Naive thymus-derived CD4-positive, alpha-beta T cell (primary cell): Measurements from ENCODE around the gene TTC39C. TPM values are rescaled to one million over a fixed set of nuclear protein-coding genes. Genes with fewer than 3 reads are reported as not detected.

Experiments used
- ATAC-seq: fragments of 150-1000 bp; cut with Tn5 transposase; 2 replicates; pipeline ENCODE4 v1.10.0; 2021; ENCODE audit warnings: mild to moderate bottlenecking, moderate library complexity
- CTCF ChIA-PET: fragments of 350-600 bp; sonication (Branson Sonifier 250); formaldehyde crosslinking; loops from one replicate; lab custom pipeline; 2021; ENCODE audit warnings: antibody characterized with exemption; lab: Charles Lee
- POLR2A ChIA-PET: fragments of 350-600 bp; sonication (Branson Sonifier 250); formaldehyde crosslinking; loops from one replicate; lab custom pipeline; 2021; ENCODE audit warnings: antibody characterized with exemption, inconsistent platforms; lab: Charles Lee
- DNase-seq, 9 donors: peaks; one replicate each; pipeline versions ENCODE4 v3.0.0 to v3.0.0-alpha.2; 2020 to 2022; ENCODE audit warnings: mixed read lengths in 1 of 9
- H3K27ac ChIP-seq: one replicate; pipeline ENCODE4 v1.7.0; 2013; ENCODE audit warnings: mild to moderate bottlenecking, low read depth, low read length, moderate library complexity
- H3K27me3 ChIP-seq, 2 donors: one replicate each; pipeline ENCODE4 v1.7.0; 2013; ENCODE audit warnings: low read length in 2 of 2, mild to moderate bottlenecking in 2 of 2, moderate library complexity in 2 of 2; ENCODE audit not compliant: control insufficient read depth in 2 of 2, insufficient read depth in 2 of 2
- H3K36me3 ChIP-seq, 3 experiments: 1 replicate in 2 of 3; 2 replicates in 1 of 3; pipeline ENCODE4 v1.7.0; 2013; ENCODE audit warnings: low read length in 3 of 3, mild to moderate bottlenecking in 3 of 3, moderate library complexity in 1 of 3; ENCODE audit not compliant: insufficient read depth in 3 of 3, control insufficient read depth in 2 of 3
- H3K4me1 ChIP-seq, 2 donors: one replicate each; pipeline ENCODE4 v1.7.0; 2013; ENCODE audit warnings: low read length in 2 of 2, mild to moderate bottlenecking in 2 of 2, moderate library complexity in 1 of 2; ENCODE audit not compliant: control insufficient read depth in 2 of 2, insufficient read depth in 2 of 2
- H3K4me3 ChIP-seq: 2 replicates; pipeline ENCODE4 v1.7.0; 2013; ENCODE audit warnings: mild to moderate bottlenecking, low read length
- H3K9me3 ChIP-seq, 3 experiments: 1 replicate in 2 of 3; 2 replicates in 1 of 3; pipeline ENCODE4 v1.7.0; 2013; ENCODE audit warnings: low read length in 3 of 3; ENCODE audit not compliant: control insufficient read depth in 2 of 3
- H3K27ac Mint-ChIP-seq, 9 donors: one replicate each; pipeline ENCODE4 v1.8.0; 2020 to 2022; ENCODE audit warnings: mixed read lengths in 9 of 9, mild to moderate bottlenecking in 8 of 9, moderate library complexity in 5 of 9, inconsistent platforms in 2 of 9
- H3K27me3 Mint-ChIP-seq, 5 donors: one replicate each; pipeline ENCODE4 v1.8.0; 2021 to 2022; ENCODE audit warnings: mixed read lengths in 5 of 5, mild to moderate bottlenecking in 1 of 5
- H3K36me3 Mint-ChIP-seq, 5 donors: one replicate each; pipeline ENCODE4 v1.8.0; 2020 to 2022; ENCODE audit warnings: mixed read lengths in 5 of 5, mild to moderate bottlenecking in 3 of 5, inconsistent platforms in 1 of 5
- H3K4me1 Mint-ChIP-seq, 7 donors: one replicate each; pipeline ENCODE4 v1.8.0; 2020 to 2022; ENCODE audit warnings: mixed read lengths in 7 of 7, mild to moderate bottlenecking in 3 of 7, inconsistent platforms in 1 of 7
- H3K4me3 Mint-ChIP-seq, 10 donors: one replicate each; pipeline ENCODE4 v1.8.0; 2020 to 2022; ENCODE audit warnings: mild to moderate bottlenecking in 10 of 10, mixed read lengths in 10 of 10, moderate library complexity in 6 of 10, inconsistent platforms in 2 of 10
- H3K9me3 Mint-ChIP-seq, 11 donors: one replicate each; pipeline ENCODE4 v1.8.0; 2020 to 2022; ENCODE audit warnings: mixed read lengths in 11 of 11, mild to moderate bottlenecking in 4 of 11, inconsistent platforms in 1 of 11, moderate library complexity in 1 of 11
- intact Hi-C, 2 donors: fragments of 100-400 bp; cut with micrococcal nuclease; formaldehyde crosslinking; loops; one replicate each; pipeline ENCODE4 v1.15.1; 2023
- polyA plus RNA-seq, 2 donors: library from polyadenylated mRNA; unstranded; fragments of 300-500 nt; fragmentation: Illumina TruSeq; gene quantifications; one replicate each; pipeline ENCODE4 v1.2.3, GENCODE V29; 2021
- total RNA-seq, 6 experiments: library from RNA in 5 of 6; stranded (reverse) in 5 of 6; gene quantifications; 1 replicate in 5 of 6; 2 replicates in 1 of 6; pipeline ENCODE4 v1.2.3 and lab custom pipeline; 2021 to 2026

The TTC39C gene
- 10 to 100 TPM; 84.1 to 98.8 (median 91.4) TPM for total RNA-seq
- 10 to 100 TPM; 51.4 to 71.2 TPM for polyA plus RNA-seq
- 106 reads per million, percentile 85 among the genes with 10 or more reads in this experiment for total RNA-seq (lab: John Stamatoyannopoulos, UW)

DNA sequence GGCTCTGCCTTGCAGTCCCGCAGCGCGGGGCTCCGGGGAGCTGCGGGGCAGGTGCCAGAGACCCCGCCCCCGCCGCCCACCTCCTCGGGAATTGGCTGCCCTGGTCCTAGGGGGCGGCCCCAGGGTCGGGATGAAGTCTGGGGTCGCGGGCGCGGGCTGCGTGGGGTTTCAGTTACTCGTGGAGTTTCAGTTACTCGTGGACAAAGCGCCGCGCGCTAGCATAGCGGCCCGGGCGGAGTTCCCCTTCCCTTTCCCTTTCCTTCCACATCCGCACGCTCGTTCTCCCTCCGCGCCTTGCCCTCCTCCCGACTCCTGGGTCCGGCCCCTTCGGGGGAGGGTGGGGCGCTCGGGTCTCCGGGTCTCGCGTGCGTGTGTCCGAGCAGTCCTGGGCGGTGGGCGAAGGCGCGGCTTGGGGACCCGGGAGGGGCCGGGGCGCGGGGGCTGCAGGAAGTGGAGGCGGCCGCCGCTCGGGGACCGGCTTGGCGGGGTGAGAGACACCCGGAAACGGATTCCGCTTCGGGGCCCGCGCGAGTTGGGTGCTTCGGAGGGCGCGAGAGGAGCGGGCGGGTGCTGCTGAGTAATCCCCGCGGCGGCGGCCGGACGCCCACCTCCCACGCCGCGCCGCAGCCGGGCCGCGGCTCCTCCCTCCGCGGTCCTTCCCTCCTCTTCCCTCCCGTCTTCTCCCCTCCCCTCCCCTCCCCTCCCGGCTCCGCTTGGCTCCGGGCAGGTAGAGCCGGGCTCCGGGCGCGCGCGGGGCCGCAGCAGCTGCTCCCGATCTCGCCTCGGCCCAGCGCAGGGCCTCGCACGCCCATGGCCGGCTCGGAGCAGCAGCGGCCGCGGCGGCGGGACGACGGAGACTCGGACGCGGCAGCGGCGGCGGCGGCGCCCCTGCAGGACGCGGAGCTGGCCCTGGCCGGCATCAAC is at the start of gene TTC39C:
Gene TTC39C, plus strand, starts transcription at position 693 of the 924 bp plus-strand sequence. Its CDS starts 118 bp downstream, at position 811.
- peak; percentile 71 for ATAC-seq
- CTCF ChIA-PET, result no interaction called here

DNA sequence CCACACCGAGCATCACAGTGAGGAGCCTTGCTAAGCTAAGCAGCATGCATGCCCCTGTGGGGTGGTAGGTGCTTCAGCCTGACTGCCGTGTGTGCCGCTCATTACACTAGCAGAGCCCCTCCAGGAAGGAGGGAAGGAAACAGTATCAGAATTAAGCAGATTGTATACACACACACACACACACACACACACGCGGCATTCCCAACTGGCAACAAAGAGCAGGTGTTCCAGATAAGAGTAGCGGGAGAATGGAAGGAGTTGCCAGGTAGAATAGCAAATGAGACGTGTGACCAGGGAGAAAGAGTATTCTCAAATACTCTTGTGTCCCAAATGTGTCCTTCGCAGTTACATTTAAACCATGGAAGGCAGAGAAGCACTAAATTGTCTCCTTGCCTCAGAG is 47.6 kb upstream of the TTC39C start:
- intact Hi-C loops, result no loop called here
- Mint-ChIP-seq H3K4me1 (peaks cover 43 to 76% (median 73%) of the 10 kb centered on the region in 7 donors), H3K27ac (peak overlapping the region in 6 of 9 donors; percentile 14 to 90 (median 74)), H3K9me3 (peaks cover 0 to 3% (median 0%) of the 10 kb centered on the region in 11 donors), H3K27me3 (no peaks in the 10 kb centered on the region), H3K4me3 (peak overlapping the region in 5 of 10 donors; percentile 29 to 80 (median 44)), H3K36me3 (peaks cover 0 to 8% (median 0%) of the 10 kb centered on the region in 5 donors)
- Histone ChIP-seq H3K9me3 (no peaks in the 10 kb centered on the region), H3K36me3 (no peaks in the 10 kb centered on the region), H3K27me3 (no peaks in the 10 kb centered on the region), H3K27ac (no peak overlapping the region), H3K4me1 (peaks cover 43 to 64% of the 10 kb centered on the region in 2 donors), H3K4me3 (no peak overlapping the region)
- POLR2A ChIA-PET, result interaction anchor here (0.6 to 4.1 kb wide), 3 partner anchors 45 to 155 kb away, joined by 4 to 33 read pairs (median 4); no protein-coding TSS in a partner anchor
- DNase-seq, result no peak
- CTCF ChIA-PET, result interaction anchor here (1.0 kb wide), 1 partner anchor 44 kb away, joined by 4 read pairs; no protein-coding TSS in a partner anchor
- ATAC-seq, result no peak

More for the DNA sequence above, at the start of gene TTC39C:
- DNase-seq, result peak; percentile 60 to 90 (median 74)
- peak within 1 kb of the TSS; percentile 92 to 98 (median 95) for H3K27ac Mint-ChIP-seq
- Histone ChIP-seq H3K9me3 (no peaks in the 10 kb centered on the region), H3K4me1 (peaks cover 72 to 80% of the 10 kb centered on the region in 2 donors), H3K27me3 (no peaks in the 10 kb centered on the region), H3K27ac (peak within 1 kb of the TSS; percentile 84), H3K4me3 (peak within 1 kb of the TSS; percentile 86), H3K36me3 (peaks cover 0 to 5% (median 0%) of the 10 kb centered on the region in 3 experiments)
- POLR2A ChIA-PET, result interaction anchor here (1.2 to 4.9 kb wide), 8 partner anchors 15 to 81 kb away, joined by 3 to 33 read pairs (median 4); no protein-coding TSS in a partner anchor
- H3K4me1 Mint-ChIP-seq, result peaks cover 58 to 84% (median 72%) of the 10 kb centered on the region in 7 donors
- H3K36me3 Mint-ChIP-seq, result peaks cover 0 to 24% (median 0%) of the 10 kb centered on the region in 5 donors
- peak within 1 kb of the TSS; percentile 93 to 100 (median 98) for H3K4me3 Mint-ChIP-seq
- H3K27me3 Mint-ChIP-seq, result no peaks in the 10 kb centered on the region
- intact Hi-C loops, result loop anchor here (1.0 to 10.0 kb wide), 6 partner anchors 44 to 950 kb away; no protein-coding TSS in a partner anchor
- no peaks in the 10 kb centered on the region for H3K9me3 Mint-ChIP-seq

DNA sequence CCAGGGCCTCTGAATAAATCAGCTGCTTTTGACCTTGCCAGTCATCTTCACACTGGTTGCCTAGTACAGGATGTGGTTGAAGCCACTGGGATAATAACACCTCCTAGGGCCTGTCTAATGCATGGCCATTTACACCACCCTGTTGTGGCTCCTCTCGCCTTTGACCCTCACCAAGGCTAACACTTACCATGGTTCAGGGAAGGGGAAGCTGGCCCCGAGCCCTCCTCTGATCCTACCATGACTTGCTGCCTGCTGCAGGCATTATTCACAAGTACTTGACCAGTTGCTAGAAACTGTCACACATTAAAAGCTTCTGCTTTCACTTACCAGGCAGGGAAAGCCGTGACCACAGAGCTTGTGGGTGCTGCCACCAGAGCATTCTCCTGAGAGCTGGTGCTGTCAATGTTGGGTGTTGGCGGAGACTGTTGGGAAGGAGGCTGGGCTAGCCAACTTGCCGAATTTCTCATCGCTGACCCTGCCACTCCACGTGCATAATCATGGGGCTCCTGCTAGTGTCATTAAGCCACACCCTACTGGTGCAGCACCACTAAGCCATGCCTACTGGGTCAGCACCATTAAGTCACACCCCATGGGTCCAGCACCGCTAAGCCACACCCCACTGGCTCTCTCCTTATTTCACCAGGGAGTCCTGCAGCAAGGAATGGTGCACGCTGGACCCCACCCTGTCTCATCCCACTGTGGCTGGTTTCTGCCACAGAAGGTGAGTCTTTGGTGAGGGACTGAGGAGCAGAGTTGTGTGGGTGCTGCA is 47.0 kb upstream of the TTC39C start:
- Histone ChIP-seq H3K4me3 (no peak overlapping the region), H3K9me3 (no peaks in the 10 kb centered on the region), H3K36me3 (no peaks in the 10 kb centered on the region), H3K4me1 (peaks cover 43 to 70% of the 10 kb centered on the region in 2 donors), H3K27ac (no peak overlapping the region), H3K27me3 (no peaks in the 10 kb centered on the region)
- peak overlapping the region in 7 of 9 donors; percentile 30 to 91 (median 86) for H3K27ac Mint-ChIP-seq
- peaks cover 43 to 82% (median 79%) of the 10 kb centered on the region in 7 donors for H3K4me1 Mint-ChIP-seq
- DNase-seq, result no peak
- peak; percentile 58 for ATAC-seq
- no peaks in the 10 kb centered on the region for H3K27me3 Mint-ChIP-seq
- CTCF ChIA-PET, result interaction anchor here (1.0 to 1.4 kb wide), 2 partner anchors 11 to 43 kb away, joined by 3 to 4 read pairs; no protein-coding TSS in a partner anchor
- H3K36me3 Mint-ChIP-seq, result peaks cover 0 to 8% (median 0%) of the 10 kb centered on the region in 5 donors
- H3K9me3 Mint-ChIP-seq, result peaks cover 0 to 3% (median 0%) of the 10 kb centered on the region in 11 donors
- intact Hi-C loops, result no loop called here
- POLR2A ChIA-PET, result interaction anchor here (1.0 to 4.1 kb wide), 3 partner anchors 33 to 155 kb away, joined by 3 to 33 read pairs (median 4); no protein-coding TSS in a partner anchor
- H3K4me3 Mint-ChIP-seq, result peak overlapping the region in 5 of 10 donors; percentile 4 to 80 (median 29)

DNA sequence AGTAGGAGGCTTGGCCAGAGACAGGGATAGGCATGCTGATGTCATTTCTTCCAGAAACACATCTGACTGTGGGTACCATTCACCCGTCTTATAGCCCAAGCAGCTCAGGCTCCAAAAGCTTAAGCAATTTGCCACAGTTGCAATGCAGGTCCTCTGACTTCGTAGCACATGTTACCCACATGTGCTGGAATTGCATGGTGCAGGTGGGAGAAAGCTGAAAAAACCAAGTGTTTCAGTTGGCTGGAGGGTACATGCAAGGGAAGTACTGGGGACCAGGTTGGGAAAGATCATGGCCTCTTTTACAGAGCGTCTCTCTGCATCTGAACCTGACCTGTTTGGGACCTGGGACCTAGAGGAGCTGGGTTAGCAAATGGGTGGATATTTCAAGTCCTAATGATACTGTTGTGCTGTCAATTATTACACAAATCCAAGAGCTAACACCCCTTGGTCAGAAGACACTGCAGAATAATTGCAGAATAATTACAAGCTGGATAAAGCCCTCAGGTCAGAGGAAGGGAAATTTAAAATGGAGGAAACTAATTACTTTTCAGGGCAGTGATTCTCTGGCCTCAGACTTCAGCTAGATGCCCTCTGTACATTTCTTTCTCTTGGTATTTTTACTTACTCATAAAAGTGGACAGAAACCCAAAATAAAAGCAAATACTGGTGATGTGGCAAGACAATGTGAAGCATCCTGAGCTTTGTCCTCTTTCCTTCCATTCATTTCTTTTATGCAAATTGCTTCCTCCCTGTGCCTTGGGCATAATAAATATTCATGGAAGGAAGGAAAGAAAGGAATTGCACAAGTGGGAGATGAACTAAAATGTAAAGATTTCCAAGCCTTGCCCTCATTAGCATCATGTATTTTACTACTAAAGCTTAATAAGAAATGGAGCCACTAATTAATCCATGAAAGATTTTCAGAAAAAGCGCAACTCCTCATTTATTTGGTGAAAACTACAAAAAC is 45.6 kb upstream of the TTC39C start:
- Mint-ChIP-seq H3K27ac (peak overlapping the region in 8 of 9 donors; percentile 5 to 91 (median 56)), H3K4me3 (peak overlapping the region in 3 of 10 donors; percentile 10 to 41 (median 25)), H3K27me3 (no peaks in the 10 kb centered on the region), H3K9me3 (peaks cover 0 to 3% (median 0%) of the 10 kb centered on the region in 11 donors), H3K4me1 (peaks cover 42 to 85% (median 80%) of the 10 kb centered on the region in 7 donors), H3K36me3 (peaks cover 0 to 11% (median 0%) of the 10 kb centered on the region in 5 donors)
- no peaks in the 10 kb centered on the region for H3K36me3 ChIP-seq
- CTCF ChIA-PET, result interaction anchor here (1.0 to 1.4 kb wide), 4 partner anchors 9 to 41 kb away, joined by 3 to 4 read pairs (median 4); no protein-coding TSS in a partner anchor
- no peak for DNase-seq
- intact Hi-C loops, result no loop called here
- H3K27ac ChIP-seq, result no peak overlapping the region
- POLR2A ChIA-PET, result interaction anchor here (0.7 to 4.1 kb wide), 8 partner anchors 9 to 153 kb away, joined by 3 to 33 read pairs (median 4); no protein-coding TSS in a partner anchor
- no peaks in the 10 kb centered on the region for H3K9me3 ChIP-seq
- ATAC-seq, result no peak
- peaks cover 43 to 74% of the 10 kb centered on the region in 2 donors for H3K4me1 ChIP-seq
- H3K27me3 ChIP-seq, result no peaks in the 10 kb centered on the region
- H3K4me3 ChIP-seq, result no peak overlapping the region

DNA sequence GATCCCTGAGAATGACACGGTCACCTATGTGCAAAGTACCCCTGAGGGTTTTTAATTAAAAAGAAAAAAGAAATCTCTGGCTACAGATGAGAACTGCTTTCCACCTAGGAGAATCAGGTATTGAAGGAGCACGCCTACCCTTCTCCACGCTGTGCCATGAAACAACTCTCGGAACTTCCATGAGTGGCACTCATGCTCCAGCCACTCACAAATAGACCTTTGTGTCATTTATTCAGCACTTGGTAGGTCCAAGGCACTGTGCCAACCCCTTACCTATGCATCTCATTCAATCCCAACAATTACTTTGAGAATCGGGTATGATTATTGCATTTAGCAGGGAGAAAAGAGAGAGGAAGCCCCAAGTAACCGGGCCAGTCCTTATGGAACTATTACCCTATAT is 44.9 kb upstream of the TTC39C start:
- no peaks in the 10 kb centered on the region for H3K27me3 ChIP-seq
- ATAC-seq (no peak), DNase-seq (no peak)
- intact Hi-C loops, result loop anchor here (1.0 to 2.0 kb wide), 8 partner anchors 9 to 45 kb away; partner anchors contain the start of gene TTC39C (in 1 of the 2)
- Mint-ChIP-seq H3K27me3 (peaks cover 0 to 5% (median 0%) of the 10 kb centered on the region in 5 donors), H3K36me3 (peaks cover 0 to 14% (median 0%) of the 10 kb centered on the region in 5 donors), H3K4me1 (peaks cover 35 to 77% (median 73%) of the 10 kb centered on the region in 7 donors), H3K9me3 (peaks cover 0 to 3% (median 0%) of the 10 kb centered on the region in 11 donors), H3K27ac (peak overlapping the region in 7 of 9 donors; percentile 75 to 99 (median 90)), H3K4me3 (peak overlapping the region in 2 of 10 donors; percentile 14 to 79)
- no peak overlapping the region for H3K4me3 ChIP-seq
- peaks cover 40 to 74% of the 10 kb centered on the region in 2 donors for H3K4me1 ChIP-seq
- H3K9me3 ChIP-seq, result no peaks in the 10 kb centered on the region
- H3K27ac ChIP-seq, result no peak overlapping the region
- no peaks in the 10 kb centered on the region for H3K36me3 ChIP-seq
- POLR2A ChIA-PET, result interaction anchor here (1.0 to 3.7 kb wide), 5 partner anchors 8 to 50 kb away, joined by 3 to 12 read pairs (median 4); no protein-coding TSS in a partner anchor
- CTCF ChIA-PET, result no interaction called here
